Measurements from ENCODE around the gene ZNF592.
"Not testable (repeated sequence)": the region's sequence is repeated elsewhere in the genome, so short reads cannot be mapped to it uniquely, and the experiment has no call there.

The ZNF592 gene

GRCh38 chr15:84741121-84741520 lies 7.3 kb upstream of the ZNF592 start:
- no peak for DNase-seq (ENCODE audit: low read depth)

GRCh38 chr15:84747416-84748273 lies 747 bp upstream of the ZNF592 start:
- no peak for DNase-seq (ENCODE audit: low read depth)

- DNase-seq (ENCODE audit: low read depth) = no peak
These were observed 959 bp downstream of the ZNF592 start for GRCh38 chr15:84749111-84749991.

- no peak for DNase-seq (ENCODE audit: low read depth)
These were observed 2.2 kb downstream of the ZNF592 start for GRCh38 chr15:84750583-84751092.

GRCh38 chr15:84751721-84752120 lies 3.3 kb downstream of the ZNF592 start:
- DNase-seq (ENCODE audit: low read depth) = not testable (repeated sequence)

GRCh38 chr15:84752195-84752594 lies 3.8 kb downstream of the ZNF592 start:
- DNase-seq (ENCODE audit: low read depth) = no peak

GRCh38 chr15:84752700-84753099 lies 4.3 kb downstream of the ZNF592 start:
- no peak for DNase-seq (ENCODE audit: low read depth)

- DNase-seq (ENCODE audit: low read depth) = not testable (repeated sequence)
These were observed 6.5 kb downstream of the ZNF592 start for GRCh38 chr15:84754889-84755288.

GRCh38 chr15:84755736-84756527 lies 7.5 kb downstream of the ZNF592 start:
- no peak for DNase-seq (ENCODE audit: low read depth)

GRCh38 chr15:84759018-84759417 lies 10.6 kb downstream of the ZNF592 start:
- DNase-seq (ENCODE audit: low read depth) = no peak

- no peak for DNase-seq (ENCODE audit: low read depth)
These were observed 11.8 kb downstream of the ZNF592 start for GRCh38 chr15:84760219-84760618.

GRCh38 chr15:84761607-84762131 lies 13.3 kb downstream of the ZNF592 start:
- no peak for DNase-seq (ENCODE audit: low read depth)

- DNase-seq (ENCODE audit: low read depth) = no peak
These were observed 14.6 kb downstream of the ZNF592 start for GRCh38 chr15:84762840-84763572.

GRCh38 chr15:84764585-84764984 lies 16.2 kb downstream of the ZNF592 start:
- DNase-seq (ENCODE audit: low read depth) = no peak

- no peak for DNase-seq (ENCODE audit: low read depth)
These were observed 16.6 kb downstream of the ZNF592 start for GRCh38 chr15:84764989-84765388.

- DNase-seq (ENCODE audit: low read depth) = no peak
These were observed 17.3 kb downstream of the ZNF592 start for GRCh38 chr15:84765675-84766074.

GRCh38 chr15:84766461-84767035 lies 18.2 kb downstream of the ZNF592 start:
- no peak for DNase-seq (ENCODE audit: low read depth)

GRCh38 chr15:84772031-84772430 lies 23.6 kb downstream of the ZNF592 start:
- no peak for DNase-seq (ENCODE audit: low read depth)

- DNase-seq (ENCODE audit: low read depth) = no peak
These were observed 24.1 kb downstream of the ZNF592 start for GRCh38 chr15:84772467-84772866.

- DNase-seq (ENCODE audit: low read depth) = no peak
These were observed 25.3 kb downstream of the ZNF592 start for GRCh38 chr15:84773716-84774115.
